Measurements from ENCODE around the gene BIRC3. TPM values are rescaled to one million over a fixed set of nuclear protein-coding genes. Genes with fewer than 3 reads are reported as not detected.

The BIRC3 gene
- total RNA-seq, 1 experiment from 2014 or later = 0.52 TPM

DNA sequence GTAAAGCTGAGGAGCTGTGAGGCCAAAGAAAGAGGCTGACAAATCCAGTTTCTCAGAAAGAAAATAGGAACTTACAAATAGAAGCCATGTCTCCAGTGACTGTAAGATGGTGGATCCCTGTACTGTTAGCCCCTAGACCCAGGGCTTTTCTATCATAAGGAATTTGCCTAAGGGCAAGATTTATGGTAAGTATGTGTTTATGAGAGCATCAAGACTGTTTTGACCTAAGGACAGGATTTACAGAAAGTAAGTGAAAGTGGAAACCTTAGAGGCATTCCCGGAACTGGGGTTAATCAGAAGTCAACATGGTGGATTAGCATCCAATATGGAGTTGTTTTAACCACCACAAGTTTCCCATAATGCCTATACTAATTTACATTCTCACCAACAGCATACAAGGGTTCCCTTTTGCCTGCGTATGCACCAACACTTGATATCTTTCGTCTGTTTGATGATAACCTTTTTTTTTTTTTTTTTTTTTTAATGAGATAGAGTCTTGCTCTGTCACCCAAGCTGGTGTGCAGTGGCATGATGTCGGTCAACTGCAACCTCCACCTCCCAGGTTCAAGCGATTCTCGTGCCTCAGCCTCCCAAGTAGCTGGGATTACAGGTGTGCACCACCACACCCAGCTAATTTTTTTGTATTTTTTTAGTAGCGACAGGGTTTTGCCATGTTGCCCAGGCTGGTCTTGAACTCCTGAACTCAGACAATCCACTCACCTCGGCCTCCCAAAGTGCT lies 69.9 kb downstream of the BIRC3 start:
- H3K36me3 ChIP-seq (replicated peaks; ENCODE audit: control insufficient read depth, insufficient read depth, low read length) = peaks cover 2% of the 10 kb centered on the region
- no peaks in the 10 kb centered on the region for H3K27me3 ChIP-seq (ENCODE audit: control insufficient read depth, insufficient read depth, low read length)
- H3K4me3 ChIP-seq (ENCODE audit: insufficient read depth, low read depth, low read length) = no peak overlapping the region
- no peak for DNase-seq

Other genes with a start within 250 kb of the BIRC3 start
- 76.2 and 80.5 TPM in 2 replicates for gene YAP1, start 207.0 kb upstream of the BIRC3 start, total RNA-seq (2014; rRNA removed; shearing (Covaris generic))
- 28.8 and 33.6 TPM in 2 replicates for gene BIRC2, start 29.7 kb downstream of the BIRC3 start, total RNA-seq (2014; rRNA removed; shearing (Covaris generic))
- 73.7 and 113 TPM in 2 replicates for gene TMEM123, start 135.3 kb downstream of the BIRC3 start, total RNA-seq (2014; rRNA removed; shearing (Covaris generic))
- not detected in 2 replicates for gene MMP7, start 213.3 kb downstream of the BIRC3 start, total RNA-seq (2014; rRNA removed; shearing (Covaris generic))